Renal cortex interstitium (tissue), 11 donors: ENCODE data around the gene CTNNBL1. TPM values are rescaled to one million over a fixed set of nuclear protein-coding genes. Genes with fewer than 3 reads are reported as not detected.

ENCODE experiments used
- DNase-seq, 11 donors: peaks; one replicate each; pipeline ENCODE4 v3.0.0-alpha.2; 2013; ENCODE audit warnings: low read depth in 9 of 11, low spot score in 4 of 11; ENCODE audit errors: extremely low read depth in 1 of 11
- polyA plus RNA-seq, 3 donors: library from polyadenylated mRNA; unstranded; fragments of 120-200 nt; gene quantifications; one replicate each; pipeline ENCODE4 v1.2.1, GENCODE V29; 2013; ENCODE audit not compliant: insufficient read length in 3 of 3

CTNNBL1 gene
- polyA plus RNA-seq, 3 donors, result 47.7 to 51.4 (median 48.2) TPM

- DNase-seq, result no peak
Observed at GRCh38 chr20:37898233-37899104, 204.6 kb downstream of the CTNNBL1 start.

- DNase-seq, result no peak
Observed at GRCh38 chr20:37899105-37900045, 205.5 kb downstream of the CTNNBL1 start.

- DNase-seq, result no peak
Observed at GRCh38 chr20:37901240-37901639, 207.4 kb downstream of the CTNNBL1 start.

- peak in 1 of 11 donors; percentile 34 for DNase-seq
Observed at GRCh38 chr20:37901654-37902503, 208.0 kb downstream of the CTNNBL1 start.

- DNase-seq, result no peak
Observed at GRCh38 chr20:37902504-37903313, 208.9 kb downstream of the CTNNBL1 start, which contains the start of gene VSTM2L. Gene VSTM2L (plus strand): TSS chr20:37903127. CDS start chr20:37903351, 224 bp downstream.

GRCh38 chr20:37903317-37904007, 209.6 kb downstream of the CTNNBL1 start:
- DNase-seq, result no peak

- no peak for DNase-seq
Observed at GRCh38 chr20:37904008-37904642, 210.3 kb downstream of the CTNNBL1 start.

- no peak for DNase-seq
Observed at GRCh38 chr20:37904845-37905373, 211.1 kb downstream of the CTNNBL1 start.

GRCh38 chr20:37905671-37906613, 212.1 kb downstream of the CTNNBL1 start:
- no peak for DNase-seq

- no peak for DNase-seq
Observed at GRCh38 chr20:37907330-37907676, 213.5 kb downstream of the CTNNBL1 start.

- no peak for DNase-seq
Observed at GRCh38 chr20:37907677-37908401, 214.0 kb downstream of the CTNNBL1 start.

GRCh38 chr20:37911261-37911660, 217.4 kb downstream of the CTNNBL1 start:
- no peak for DNase-seq

- DNase-seq, result peak in 3 of 11 donors; percentile 26 to 67 (median 44)
Observed at GRCh38 chr20:37911838-37912281, 218.0 kb downstream of the CTNNBL1 start.

- DNase-seq, result no peak
Observed at GRCh38 chr20:37912874-37913273, 219.0 kb downstream of the CTNNBL1 start.
